G401.6 (cell line): ENCODE results near the gene OTULINL.

Source experiments
- FAIRE-seq: peaks from 2 replicates; lab custom pipeline; 2012; peaks lifted over from hg19 to GRCh38; lab: Jason Lieb, UNC

The OTULINL gene

DNA sequence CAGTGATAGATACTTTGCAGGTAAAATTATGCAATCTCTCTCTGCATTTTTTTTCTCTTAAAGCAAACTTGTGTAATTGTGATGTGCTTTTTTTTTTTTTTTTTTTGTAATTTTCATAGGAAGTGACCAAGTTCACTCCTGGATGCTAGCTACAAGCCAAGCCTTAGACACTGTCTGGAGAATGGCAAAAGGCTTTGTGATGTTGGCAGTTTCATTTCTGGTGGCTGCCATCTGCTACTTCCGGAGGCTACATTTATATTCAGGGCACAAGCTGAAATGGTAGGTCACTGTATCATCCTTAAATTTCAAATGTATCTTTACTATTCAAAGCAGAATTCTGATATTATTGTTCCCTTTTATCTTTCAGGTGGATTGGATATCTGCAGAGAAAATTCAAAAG is 19.3 kb downstream of the OTULINL start:
- FAIRE-seq, result no peak

- FAIRE-seq, result no peak
These were observed 21.5 kb downstream of the OTULINL start for GRCh38 chr5:14603141-14603540.

DNA sequence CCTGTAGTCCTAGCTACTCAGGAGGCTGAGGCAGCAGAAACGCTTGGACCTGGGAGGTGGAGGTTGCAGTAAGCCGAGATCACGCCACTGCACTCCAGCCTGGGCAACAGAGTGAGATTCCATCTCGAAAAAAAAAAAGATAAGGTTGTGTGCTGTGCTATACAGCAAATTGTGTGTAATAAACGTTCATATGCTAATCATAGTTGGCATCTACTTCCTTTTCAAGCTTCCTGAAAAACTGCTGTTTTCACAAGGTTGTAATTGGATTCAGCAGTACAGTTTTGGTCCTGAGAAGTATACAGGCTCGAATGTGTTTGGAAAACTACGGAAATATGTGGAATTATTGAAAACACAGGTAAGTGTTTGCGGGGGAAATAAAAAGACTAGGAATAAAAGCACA is 25.5 kb downstream of the OTULINL start:
- no peak for FAIRE-seq

GRCh38 chr5:14608169-14608568 is 26.6 kb downstream of the OTULINL start:
- FAIRE-seq, result no peak

- no peak for FAIRE-seq
These were observed 30.1 kb downstream of the OTULINL start for GRCh38 chr5:14611737-14612136.

DNA sequence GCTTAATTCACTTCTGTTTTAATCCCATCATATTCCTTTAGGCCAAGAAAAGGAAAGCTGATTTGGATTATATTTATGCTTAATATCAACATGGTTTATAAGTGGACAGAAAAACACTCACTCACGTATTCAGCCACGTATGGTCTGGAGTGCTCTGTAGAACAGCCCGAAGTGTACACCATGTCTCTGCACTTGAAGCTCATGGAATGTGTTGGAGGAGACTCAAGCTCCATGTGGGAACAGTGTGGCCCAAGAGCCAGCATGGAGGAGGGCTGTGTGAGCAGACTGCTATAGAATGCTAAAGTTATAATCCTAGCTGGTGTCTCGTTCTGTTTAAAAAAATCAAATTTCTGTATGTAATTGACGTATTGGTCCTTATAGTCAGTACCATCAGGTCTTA is 32.9 kb downstream of the OTULINL start:
- FAIRE-seq, result no peak

GRCh38 chr5:14615365-14615764 is 33.8 kb downstream of the OTULINL start:
- no peak for FAIRE-seq

DNA sequence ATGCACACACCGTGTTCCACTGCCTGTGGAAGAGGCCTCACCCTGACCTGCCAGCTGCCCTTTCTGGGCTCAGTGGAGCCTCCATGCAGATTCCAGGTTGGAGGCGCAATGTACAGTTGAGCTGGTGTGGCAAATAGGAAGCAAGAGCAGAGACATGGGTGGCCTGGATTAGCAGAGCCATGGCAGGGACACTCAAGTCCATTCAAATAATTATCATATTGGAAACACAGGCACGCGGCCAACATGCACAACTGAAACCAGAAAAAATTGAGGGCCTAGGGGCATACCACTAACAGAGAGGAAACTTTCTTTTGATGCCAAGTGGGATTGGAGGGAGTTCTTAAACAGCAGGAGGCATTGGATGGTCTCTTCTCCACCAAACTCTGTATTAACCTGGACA is 35.8 kb downstream of the OTULINL start:
- no peak for FAIRE-seq

GRCh38 chr5:14627270-14627669 is 45.7 kb downstream of the OTULINL start:
- FAIRE-seq, result no peak

DNA sequence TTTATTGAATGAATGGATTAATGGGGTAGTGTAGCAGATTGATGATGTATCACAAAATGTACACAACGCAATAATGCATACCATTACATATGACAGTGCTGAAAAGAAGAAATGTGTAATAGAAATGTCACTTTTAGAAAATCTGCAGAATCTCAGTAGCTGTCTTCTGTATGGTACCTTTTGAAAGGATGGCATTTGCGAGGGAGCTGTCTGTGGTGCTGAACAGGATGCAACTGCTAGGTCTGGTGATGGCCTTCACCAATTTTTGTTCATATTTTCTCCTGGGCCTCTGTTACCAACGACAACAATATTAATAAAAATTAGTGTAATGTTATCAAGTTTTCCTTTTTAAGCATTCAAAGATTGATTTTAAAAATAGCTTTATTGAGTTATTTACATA is 46.8 kb downstream of the OTULINL start:
- FAIRE-seq, result peak; percentile 76

GRCh38 chr5:14630671-14631070 is 49.1 kb downstream of the OTULINL start:
- no peak for FAIRE-seq

- FAIRE-seq, result no peak
These were observed 54.1 kb downstream of the OTULINL start for GRCh38 chr5:14635656-14636055.

- FAIRE-seq, result no peak
These were observed 59.2 kb downstream of the OTULINL start for GRCh38 chr5:14640765-14641164.

DNA sequence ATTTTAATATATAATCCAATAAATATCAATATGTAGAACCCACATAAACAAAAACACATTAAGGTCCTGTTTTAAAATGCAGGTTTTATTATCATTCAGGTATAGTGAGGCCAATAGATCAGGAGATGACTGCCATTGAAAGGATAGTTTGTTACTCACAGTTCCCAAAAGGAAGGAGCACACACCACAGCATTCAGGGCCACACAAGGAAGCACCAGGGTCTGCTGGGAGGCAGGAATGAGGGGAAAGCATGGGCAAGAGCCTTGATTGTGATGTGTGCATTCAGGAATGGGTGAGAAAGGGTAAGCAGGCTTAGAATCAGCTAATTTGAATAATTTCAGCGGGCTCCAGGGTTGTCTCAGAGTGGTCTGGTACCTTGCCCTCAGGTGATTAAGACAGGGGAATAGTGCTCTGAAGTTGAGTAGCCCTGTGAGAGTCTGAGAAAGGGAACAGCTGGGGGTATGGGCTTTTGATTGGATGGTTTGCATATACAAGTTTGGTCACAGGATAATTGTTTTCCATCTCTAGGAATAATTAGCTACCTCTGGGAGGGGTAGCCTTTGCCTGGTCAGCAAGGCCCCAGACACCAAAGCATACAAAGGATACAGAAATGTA is 63.1 kb downstream of the OTULINL start:
- FAIRE-seq, result no peak

DNA sequence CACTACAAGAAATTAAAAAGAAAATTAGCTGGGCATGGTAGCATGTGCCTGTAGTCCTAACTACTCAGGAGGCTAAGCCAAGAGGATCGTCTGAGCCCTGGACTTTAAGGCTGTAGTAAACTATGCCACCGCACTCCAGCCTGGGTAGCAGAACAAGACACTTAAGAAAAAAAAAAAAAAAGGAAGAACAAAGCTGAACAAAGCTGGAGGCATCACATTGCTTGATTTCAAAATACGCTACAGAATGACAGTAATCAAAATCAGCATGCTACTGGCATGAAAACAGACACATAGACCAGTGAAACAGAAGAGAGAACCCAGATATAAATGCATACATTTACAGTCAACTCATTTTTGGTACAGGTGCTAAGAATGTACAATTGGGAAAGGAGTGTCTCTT is 68.5 kb downstream of the OTULINL start:
- no peak for FAIRE-seq

DNA sequence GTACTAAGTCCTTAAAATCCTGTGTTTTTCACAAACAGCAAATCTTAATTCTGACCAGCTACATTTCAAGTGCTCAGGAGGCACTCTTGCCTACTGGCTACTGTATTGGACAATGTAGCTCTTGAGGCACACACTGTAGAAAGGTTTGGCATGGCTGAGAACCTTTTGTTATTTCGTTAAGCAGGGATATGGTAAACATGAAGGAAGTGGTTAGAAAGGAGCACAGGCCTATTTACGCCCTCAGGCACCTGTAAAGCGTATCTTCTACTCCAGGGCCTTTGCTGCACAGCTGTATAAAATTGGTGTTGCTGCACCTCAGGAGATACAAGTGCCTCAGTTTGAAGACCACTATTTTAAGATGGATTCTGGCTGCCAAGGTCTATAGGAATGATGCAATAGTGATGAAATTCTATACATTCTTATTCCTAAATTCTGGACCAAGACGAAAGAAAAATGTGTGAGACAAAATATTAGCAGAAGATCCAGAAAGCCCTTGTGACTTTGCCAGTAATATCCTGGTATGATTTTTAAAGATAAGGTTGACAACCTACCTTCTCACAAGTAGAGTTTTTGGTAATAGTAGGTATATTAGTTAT is 73.7 kb downstream of the OTULINL start:
- FAIRE-seq, result no peak

- no peak for FAIRE-seq
These were observed 75.3 kb downstream of the OTULINL start for GRCh38 chr5:14656898-14657297.

GRCh38 chr5:14659821-14660607 is 78.4 kb downstream of the OTULINL start:
- no peak for FAIRE-seq

DNA sequence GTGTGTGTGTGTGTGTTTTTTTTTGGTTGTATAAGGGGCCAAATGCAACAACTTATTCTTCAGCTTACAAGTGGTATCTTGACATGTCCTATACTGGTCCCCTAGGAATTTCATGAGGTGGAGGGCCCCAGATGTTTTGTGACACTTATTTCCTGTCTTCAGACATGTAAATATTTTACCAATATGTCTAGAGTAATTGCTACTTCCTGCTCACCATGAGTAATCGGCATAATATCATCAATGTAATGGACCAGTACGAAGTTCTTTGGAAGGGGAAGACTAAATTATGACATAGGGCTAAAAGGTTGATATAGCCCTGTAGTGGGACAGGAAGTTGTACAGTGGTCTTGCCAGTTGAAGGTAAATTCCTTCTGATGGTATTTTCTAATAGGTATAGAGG is 79.2 kb downstream of the OTULINL start:
- FAIRE-seq, result no peak
